ENCODE measurements around the gene ABCB8.
"Not testable (repeated sequence)": the region's sequence is repeated elsewhere in the genome, so short reads cannot be mapped to it uniquely, and the experiment has no call there.

ABCB8 gene

DNA sequence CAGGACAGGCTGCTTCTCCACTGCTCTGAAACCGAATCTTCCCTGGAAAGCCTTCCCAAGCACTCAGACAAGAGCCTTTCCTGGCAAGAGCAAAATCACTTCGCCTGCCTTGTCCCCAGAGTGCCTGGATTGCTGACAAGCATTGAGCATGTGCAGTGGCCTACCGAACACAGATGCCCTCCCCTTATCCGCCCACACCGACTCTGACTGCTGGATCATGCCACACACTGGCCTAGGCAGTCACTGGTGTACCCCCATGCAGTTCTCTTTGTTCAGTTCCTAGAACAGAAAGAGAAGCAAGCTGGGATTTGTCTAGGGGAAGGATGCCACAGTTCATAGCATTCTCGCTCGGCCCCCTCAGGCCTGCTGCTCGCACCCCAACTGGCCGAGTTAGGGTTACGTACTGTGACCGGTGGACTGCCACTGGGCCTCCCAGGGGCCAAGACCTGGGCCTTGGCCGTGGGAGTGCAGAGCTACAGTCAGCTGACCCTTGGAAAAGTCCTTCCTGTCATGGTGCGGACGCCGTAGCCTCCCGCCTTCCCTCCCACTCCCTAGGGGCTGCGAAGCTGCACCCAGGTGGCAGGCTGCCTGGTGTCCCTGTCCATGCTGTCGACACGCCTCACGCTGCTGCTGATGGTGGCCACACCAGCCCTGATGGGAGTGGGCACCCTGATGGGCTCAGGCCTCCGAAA, 6.9 kb downstream of the ABCB8 start:
- no peak for DNase-seq (ENCODE audit: low spot score)

DNA sequence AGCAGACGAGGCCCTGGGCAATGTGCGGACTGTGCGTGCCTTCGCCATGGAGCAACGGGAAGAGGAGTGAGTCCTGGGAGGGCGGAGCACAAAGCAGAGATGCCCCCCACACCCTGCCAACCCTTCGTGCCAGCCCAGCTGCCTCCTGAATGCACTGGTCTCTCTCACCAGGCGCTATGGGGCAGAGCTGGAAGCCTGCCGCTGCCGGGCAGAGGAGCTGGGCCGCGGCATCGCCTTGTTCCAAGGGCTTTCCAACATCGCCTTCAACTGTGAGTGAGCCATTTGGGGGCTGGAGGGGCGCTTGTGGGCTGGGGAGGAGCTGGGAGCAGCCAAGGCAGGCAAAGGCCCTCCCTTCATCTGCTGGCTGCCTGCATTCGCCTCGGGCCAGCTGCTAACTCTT, 7.7 kb downstream of the ABCB8 start:
- DNase-seq (ENCODE audit: low spot score) = no peak

DNA sequence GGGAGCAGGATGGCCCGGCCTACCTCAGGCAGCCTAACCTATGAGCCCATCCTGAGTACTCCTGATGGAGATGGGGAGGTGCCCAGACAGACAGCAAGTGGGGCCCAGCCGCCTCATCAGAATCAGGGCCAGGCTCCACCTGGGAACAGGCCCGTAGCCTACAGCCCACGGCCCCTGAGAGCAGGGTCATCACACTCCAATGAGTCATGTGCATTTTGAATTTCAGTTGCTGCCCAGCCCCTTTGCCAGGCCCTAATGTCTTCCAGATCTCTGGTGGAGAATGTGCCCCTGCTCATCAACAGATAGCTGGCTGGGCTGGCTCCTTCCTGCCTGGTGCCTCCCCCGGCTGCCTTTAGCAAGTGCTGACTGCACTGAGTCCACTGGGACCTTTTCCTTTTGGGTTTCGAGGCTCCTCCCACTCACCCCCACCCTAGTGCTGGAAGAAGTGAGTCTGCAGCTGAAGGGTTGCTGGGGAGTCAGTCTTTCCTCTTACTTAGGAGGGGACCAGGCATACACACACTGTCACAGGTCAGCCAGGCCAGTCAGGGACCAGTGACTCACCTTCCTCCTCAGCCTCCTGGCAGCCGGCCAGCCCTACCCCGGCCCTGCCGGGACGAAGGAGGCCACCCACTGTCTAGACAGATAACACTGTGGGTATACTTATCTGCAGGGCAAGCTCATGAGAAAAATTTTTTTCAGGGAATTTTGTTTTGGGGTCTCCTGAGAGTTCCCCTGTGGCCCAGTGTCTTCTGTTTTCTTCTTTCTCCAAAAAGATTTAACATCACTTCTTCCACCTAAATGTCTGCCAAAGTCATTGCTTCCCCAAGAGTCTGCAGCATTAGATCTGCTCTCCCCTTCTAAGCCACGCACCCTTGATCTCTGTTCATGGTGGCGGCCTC, 10.9 kb downstream of the ABCB8 start:
- no peak for DNase-seq (ENCODE audit: low spot score)

DNA sequence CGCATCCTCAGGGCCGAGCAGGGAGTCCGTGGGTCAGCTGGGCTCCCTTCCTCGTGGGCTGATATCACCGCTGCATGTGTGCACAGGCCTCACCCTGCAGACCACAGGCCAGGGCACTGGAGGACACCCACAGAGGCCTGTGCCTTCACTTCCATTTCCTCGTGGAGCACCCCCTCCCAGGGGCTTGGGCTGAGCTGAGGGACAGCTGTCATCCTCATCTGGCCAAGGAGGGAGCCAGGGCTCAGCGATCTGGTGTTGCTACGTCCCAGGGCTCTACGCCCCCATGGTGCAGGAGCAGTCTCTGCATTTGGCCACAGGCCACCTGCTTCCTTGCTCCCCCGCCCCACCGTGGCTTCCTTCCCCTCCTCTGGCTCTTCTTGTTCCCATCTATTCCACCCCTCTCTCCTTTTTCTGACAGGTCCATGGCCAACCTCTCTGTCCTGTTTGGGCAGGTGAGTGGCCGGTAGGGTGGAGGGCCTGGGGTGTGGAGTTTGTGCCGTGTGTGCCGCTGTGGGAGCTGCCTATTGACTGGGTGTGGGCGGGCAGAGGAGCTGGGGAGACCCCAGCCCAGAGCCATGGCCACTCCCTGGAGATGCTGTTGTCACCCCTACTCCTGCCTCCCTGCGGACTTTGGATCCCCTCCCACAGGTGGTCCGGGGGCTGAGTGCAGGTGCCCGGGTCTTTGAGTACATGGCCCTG, 11.7 kb downstream of the ABCB8 start:
- DNase-seq (ENCODE audit: low spot score) = no peak

DNA sequence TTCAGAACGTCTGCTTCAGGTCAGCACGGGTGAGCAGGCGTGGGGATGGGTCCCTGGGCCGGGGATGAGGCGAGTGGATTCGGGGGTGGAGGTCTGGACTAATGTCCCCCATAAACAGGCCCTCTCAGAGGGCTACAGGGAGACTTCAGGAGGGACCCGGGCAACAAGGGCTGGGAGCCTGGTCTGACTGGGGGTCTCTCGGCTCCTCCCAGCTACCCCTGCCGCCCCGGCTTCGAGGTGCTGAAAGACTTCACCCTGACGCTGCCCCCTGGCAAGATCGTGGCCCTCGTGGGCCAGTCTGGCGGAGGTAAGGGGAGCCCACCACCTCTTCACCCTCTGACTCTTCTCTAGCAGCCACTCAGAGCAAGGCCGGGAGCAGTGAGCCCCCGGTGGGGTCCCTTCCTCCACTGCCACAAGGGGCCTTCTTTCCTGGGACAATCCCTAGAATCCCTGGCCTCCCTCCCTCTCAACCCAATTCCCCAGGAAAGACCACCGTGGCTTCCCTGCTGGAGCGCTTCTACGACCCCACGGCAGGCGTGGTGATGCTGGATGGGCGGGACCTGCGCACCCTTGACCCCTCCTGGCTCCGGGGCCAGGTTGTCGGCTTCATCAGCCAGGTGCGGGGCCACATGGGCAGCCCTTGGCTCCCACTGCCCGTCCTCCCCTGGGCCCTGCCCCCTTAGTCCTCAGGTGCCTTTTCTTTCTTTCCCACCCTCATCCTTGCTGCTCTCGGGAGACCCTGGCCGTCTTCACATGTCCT, 12.5 kb downstream of the ABCB8 start:
- no peak for DNase-seq (ENCODE audit: low spot score)

DNA sequence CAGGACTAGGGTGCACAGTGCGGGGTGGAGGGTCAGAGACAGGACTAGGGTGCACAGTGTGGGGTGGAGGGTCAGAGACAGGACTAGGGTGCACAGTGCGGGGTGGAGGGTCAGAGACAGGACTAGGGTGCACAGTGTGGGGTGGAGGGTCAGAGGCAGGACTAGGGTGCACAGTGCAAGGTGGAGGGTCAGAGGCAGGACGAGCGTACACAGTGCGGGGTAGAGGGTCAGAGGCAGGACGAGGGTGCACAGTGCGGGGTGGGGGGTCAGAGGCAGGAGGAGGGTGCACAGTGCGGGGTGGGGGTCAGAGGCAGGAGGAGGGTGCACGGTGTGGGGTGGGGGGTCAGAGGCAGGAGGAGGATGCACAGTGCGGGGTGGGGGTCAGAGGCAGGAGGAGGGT, 15.2 kb downstream of the ABCB8 start:
- not testable (repeated sequence) for DNase-seq (ENCODE audit: low spot score)

DNA sequence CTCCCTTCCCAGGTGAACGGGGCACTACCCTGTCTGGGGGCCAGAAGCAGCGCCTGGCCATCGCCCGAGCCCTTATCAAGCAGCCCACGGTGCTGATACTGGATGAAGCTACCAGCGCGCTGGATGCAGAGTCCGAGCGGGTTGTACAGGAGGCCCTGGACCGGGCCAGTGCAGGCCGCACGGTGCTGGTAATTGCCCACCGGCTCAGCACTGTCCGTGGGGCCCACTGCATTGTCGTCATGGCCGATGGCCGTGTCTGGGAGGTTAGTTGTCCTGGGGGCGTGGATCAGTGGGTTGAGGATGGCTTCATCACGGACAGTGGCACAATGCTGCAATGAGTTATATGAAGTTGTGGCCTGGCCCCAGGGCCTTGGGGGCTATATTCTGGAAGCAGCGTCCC, 15.7 kb downstream of the ABCB8 start:
- no peak for DNase-seq (ENCODE audit: low spot score)

DNA sequence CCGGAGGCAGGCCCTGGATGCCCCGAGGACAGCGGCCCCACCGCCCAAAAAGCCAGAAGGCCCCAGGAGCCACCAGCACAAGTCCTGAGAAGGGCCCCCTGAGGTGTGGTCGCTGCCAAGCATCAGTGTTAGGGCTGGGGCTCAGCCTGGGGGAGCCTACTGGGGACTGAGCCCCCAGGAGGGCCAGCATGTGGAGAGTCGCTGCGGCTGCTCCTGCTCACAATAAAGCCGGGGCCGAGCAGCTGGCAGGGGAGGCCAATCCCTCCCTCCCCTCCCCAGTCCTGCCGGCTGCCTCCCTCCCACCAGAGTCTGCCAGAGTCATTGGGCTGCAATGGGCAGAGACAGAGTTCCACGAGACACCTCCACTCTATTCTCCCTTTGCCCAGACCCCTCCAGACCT, 17.0 kb downstream of the ABCB8 start:
- DNase-seq (ENCODE audit: low spot score) = no peak

DNA sequence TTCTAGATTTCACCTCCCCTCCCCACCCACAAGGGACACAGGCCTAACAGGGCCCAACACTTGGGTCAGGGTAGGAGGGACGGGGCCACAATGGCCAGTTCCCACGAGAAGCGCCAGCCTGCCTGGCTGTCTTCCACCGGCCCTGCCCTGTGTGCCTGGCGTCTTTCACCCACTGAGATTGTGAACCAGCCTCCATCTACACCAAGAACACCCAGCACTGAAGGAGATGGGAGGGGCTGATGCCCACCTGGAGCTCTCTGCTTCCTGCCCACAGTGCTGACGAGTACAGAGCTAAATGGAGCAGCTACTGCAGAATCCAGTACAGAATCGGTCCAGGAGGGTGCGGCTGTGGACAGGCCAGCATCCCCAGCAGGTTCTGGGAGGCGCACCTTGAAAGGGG, 17.7 kb downstream of the ABCB8 start:
- DNase-seq (ENCODE audit: low spot score) = no peak

DNA sequence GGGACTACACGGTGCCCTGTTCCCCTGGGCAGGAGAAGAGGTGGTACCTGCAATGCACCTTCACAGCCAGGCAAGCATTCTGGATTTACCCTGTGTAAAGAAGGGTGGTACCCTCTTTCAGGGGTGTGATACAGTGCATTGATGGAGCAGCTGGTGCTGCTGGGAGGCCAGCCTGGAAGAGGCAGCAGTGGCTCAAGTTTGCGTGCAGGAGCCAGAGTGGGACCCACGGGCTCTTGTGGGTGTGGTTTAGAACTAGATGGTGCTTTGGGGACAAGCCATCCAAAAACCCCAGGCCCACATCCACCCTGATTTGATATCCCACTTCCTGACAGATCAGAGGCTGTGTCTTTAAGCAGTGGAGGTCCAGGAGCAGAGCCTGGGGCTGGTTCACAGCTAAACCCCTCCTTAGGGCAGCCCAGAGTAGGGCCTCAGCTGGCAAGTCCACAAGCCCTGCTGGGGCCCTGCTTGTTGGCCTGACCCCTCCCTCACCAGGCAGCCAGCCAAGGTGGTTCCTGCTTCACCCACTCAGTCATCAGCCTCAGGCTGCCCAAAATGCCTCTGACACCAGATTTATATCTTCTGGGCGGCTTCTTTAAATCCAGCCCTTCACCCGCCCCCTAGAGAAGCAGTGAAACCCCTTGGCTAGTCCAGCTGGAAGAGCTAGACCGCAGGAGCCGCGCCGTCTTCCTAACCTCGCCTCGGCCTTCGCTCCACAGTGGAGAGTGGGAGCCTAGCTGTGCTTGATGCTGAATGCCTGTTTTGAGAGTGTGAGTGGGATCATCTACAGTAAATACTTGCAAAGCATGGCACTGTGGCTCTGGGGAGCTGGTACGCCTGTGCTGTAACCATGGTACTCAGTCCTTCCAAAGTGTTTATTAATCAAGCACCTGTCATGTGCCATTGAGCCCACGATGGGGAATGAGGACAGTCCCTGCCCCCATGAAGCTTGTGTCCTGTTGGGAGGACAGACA, 18.6 kb downstream of the ABCB8 start:
- no peak for DNase-seq (ENCODE audit: low spot score)

DNA sequence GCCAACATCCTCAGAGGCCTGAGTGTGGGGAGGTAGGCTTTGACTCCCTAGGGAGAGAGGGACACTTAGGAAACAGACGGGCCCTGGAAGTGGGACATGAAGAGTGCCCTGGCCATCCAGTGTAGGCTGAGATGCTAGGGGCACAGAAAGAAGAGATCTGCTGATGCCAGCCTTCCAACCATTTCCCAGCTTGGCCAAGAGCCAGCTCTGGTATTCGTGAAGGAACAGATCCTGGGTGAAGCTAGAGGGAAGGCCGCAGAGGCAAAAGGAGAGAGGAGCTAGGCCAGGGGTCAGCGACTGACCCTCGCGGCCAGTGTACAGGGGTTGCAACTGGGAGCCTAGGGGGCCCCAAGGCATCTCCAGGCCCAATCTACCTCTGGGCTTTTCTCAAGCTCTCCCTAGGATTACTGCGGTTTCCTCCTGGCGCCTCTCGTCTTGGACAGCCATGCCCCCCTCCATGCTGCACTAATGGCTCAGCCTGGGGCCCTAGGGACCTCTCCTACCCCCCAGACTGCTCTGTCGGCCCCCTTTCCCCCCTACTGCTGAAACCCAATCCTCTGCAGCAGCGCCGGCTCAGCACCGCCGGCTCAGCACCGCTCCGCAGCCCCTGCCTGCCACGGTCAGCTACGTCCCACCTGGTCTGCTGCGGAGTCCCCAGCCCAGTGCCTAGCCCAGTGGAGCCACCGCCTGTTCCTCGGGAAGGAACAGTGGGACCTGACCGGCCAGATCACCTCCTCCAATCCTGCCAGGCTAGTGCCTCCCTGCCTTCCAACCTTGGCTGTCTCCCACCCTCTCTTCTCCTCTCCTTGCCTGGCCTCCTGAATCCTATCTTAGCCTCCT, 19.9 kb downstream of the ABCB8 start, which contains the start of gene ASIC3:
ASIC3 (plus strand) TSS at position 556 of the 840 bp plus-strand sequence. CDS start 355 bp downstream, outside the sequence.
- no peak for DNase-seq (ENCODE audit: low spot score)

DNA sequence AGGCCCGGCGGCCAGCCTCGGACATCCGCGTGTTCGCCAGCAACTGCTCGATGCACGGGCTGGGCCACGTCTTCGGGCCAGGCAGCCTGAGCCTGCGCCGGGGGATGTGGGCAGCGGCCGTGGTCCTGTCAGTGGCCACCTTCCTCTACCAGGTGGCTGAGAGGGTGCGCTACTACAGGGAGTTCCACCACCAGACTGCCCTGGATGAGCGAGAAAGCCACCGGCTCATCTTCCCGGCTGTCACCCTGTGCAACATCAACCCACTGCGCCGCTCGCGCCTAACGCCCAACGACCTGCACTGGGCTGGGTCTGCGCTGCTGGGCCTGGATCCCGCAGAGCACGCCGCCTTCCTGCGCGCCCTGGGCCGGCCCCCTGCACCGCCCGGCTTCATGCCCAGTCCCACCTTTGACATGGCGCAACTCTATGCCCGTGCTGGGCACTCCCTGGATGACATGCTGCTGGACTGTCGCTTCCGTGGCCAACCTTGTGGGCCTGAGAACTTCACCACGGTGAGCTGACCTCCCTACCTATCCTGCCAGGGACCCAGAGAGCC, 20.7 kb downstream of the ABCB8 start:
- no peak for DNase-seq (ENCODE audit: low spot score)

DNA sequence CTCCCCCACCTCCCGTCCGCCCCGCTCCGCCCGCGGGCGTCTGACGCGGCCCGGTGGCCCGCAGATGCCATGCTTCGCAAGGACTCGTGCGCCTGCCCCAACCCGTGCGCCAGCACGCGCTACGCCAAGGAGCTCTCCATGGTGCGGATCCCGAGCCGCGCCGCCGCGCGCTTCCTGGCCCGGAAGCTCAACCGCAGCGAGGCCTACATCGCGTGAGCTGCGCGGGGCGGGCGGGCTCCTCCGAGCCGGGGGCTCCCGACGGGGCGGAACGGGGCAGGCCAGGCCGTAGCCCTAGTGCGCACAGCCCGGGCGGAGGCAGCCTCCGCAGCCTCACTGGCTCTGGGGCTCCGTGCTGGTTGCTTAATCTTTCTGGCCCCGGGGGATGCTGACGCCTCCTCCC, 22.9 kb downstream of the ABCB8 start:
- DNase-seq (ENCODE audit: low spot score) = no peak

DNA sequence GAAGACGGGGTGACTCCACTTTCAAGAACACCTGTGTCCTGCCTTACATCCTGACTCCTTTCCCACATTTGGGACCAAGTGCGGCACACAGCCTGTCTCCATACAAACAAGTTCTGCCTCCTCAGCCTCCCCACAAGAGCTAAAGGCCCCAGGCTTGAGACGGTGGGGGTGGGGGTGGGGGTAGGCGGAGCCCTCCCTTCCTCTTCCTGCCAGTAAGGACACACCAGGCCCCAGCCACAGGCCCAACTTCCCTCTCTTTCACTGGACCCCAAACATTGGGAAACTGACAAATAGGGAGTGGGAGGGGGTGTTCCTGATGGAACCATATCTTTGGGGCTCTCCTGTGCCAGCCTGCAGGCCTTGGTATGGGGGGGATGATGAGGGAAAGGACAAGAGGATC, 24.8 kb downstream of the ABCB8 start:
- no peak for DNase-seq (ENCODE audit: low spot score)

DNA sequence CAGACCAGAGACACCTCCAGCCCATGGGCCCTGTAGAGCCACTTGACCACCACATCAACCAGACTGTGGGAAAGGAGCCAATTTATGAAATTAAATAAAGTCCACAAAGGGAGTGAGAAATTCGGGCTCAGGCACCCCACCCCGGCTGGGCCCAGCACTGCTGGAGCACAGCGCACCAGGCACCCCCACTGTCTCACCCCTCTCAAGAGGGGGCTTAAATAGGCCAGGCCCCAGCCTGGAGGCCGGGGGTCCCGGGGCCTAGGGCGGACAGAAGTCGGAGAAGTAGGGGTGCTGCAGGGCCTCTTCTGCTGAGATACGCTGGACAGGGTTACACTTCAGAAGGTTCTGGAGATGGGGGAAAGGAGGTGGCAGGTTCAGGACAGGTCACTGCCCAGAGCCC, 25.5 kb downstream of the ABCB8 start:
- DNase-seq (ENCODE audit: low spot score) = no peak

DNA sequence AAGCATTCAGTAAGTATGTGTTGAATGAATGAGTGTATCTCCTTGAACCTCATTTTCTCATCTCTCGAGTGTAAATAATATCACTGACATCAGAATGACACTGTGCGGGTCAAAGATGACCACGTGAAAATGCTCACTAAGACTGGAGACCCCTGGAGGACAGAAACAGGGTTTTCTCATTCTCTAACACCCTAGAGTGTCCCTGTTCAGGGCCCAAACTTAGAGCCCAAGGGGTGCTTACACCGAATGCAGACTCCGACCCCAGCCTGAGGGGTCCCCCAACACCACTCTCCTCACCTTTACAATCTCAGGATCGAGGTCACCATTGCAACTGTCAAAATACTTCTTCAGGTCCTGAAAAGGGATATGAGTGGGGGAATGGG, 28.0 kb downstream of the ABCB8 start:
- DNase-seq (ENCODE audit: low spot score) = no peak

DNA sequence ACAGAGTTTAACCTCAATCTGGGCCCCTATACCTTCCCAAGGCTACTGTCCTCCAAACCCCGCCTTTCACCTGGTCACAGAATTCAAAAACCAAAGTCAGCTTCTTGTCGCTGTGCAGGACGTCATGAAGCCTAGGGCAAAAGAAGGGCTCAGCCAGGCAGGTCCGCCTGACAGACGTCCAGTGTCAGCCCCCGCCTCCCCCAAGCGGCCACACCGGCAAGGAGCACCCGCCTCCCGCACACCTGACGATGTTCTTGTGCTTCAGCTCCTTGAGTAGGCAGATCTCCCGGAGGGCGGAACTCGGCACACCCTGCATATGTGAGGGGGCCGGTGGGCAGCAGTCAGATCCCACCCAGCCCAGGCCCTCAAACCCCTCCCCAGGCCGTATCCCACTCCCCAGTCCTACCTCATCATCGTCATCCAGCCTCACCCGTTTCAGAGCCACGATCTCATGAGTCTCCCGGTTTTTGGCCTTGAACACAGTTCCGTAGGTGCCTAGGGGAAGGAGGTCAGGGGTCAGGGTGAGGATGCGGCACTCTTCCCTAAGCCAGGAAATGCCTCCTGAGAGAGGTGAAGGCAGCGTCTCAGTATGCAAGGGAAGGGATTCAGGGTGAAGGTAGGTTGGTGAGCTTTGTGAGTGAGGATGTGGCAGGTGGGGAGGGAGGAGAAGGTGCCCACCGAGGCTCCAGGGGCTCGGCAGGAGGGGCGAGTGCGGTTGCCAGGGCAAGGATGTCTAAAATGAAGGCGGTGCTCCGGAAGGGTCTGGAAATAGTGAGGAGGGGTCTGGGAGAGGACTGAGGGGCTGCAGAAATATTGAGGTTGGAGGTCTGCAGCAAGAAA, 28.6 kb downstream of the ABCB8 start:
- no peak for DNase-seq (ENCODE audit: low spot score)

DNA sequence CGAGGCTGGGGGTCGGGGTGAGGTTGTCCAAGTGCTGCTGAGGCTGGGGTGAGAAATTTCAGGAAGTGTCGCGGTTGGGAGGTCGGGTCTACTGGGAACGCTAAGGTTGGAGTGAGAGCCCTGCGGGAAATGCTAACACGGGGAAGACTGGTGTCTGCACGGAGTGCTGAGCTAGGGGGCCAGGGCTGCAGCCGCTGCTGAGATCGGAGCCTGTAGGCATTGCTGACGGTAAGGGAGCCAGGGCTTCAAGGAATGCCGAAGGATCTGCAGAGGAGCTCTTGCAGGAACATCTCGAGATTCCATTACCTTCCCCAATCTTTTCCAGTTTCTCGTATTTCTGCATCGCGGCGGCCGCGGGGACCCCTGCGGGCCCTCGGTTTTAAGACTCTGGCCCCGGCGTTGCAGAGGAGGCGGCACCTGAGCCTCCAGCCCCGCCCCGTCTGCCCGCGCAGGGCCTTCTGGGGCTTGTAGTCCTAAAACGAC, 29.3 kb downstream of the ABCB8 start, which contains the start of gene CDK5:
CDK5 (minus strand) TSS at position 392 of the 483 bp plus-strand sequence; CDS start at position 343, 49 bp downstream.
- DNase-seq (ENCODE audit: low spot score) = no peak
